HepG2 (cell line): ENCODE measurements around the gene ARMC3. TPM values are rescaled to one million over a fixed set of nuclear protein-coding genes. Genes with fewer than 3 reads are reported as not detected.

Experiments
- KLF9 ChIP-seq: IDR thresholded peaks from 2 replicates; pipeline ENCODE4 v1.6.1; 2016; ENCODE audit warnings: low read depth
- MYC ChIP-seq: sonication (generic); formaldehyde crosslinking; IDR thresholded peaks from 2 replicates; pipeline ENCODE4 v1.9.0; 2021; ENCODE audit warnings: missing genetic modification reagents, borderline replicate concordance
- NFIB ChIP-seq: sonication (generic); formaldehyde crosslinking; IDR thresholded peaks from 2 replicates; pipeline ENCODE4 v1.9.0; 2021; ENCODE audit warnings: missing genetic modification reagents, mild to moderate bottlenecking, borderline replicate concordance
- PHF21A ChIP-seq: sonication (generic); formaldehyde crosslinking; IDR thresholded peaks from 2 replicates; pipeline ENCODE4 v1.5.0; 2020; ENCODE audit warnings: mild to moderate bottlenecking, missing genetic modification reagents
- ZFP41 ChIP-seq: sonication (generic); formaldehyde crosslinking; IDR thresholded peaks from 2 replicates; pipeline ENCODE4 v1.4.0; 2020; ENCODE audit warnings: mild to moderate bottlenecking, missing genetic modification reagents, borderline replicate concordance
- ZNF160 ChIP-seq: sonication (generic); formaldehyde crosslinking; IDR thresholded peaks from 2 replicates; pipeline ENCODE4 v1.8.0; 2022; ENCODE audit warnings: mild to moderate bottlenecking, inconsistent platforms, missing genetic modification reagents
- polyA plus RNA-seq, 8 experiments: library from polyadenylated mRNA; depleted of rRNA in 3 of 8; stranded (reverse) in 7 of 8; unstranded in 1 of 8; fragments of >200 nt; fragmentation: Illumina TruSeq in 4 of 8; extraction: Trizol in 4 of 8; gene quantifications; 2 replicates each; pipeline versions ENCODE4 v1.2.1 to v1.2.3, GENCODE V29; 2011 to 2016; ENCODE audit warnings: low read depth in 4 of 8, missing spikeins in 1 of 8, mixed read lengths in 1 of 8; ENCODE audit not compliant: insufficient read depth in 1 of 8
- total RNA-seq, 5 experiments: library from RNA; depleted of rRNA; stranded (reverse); fragments of >200 nt; fragmentation: Illumina TruSeq; extraction: Trizol; gene quantifications; 2 replicates each; pipeline ENCODE4 v1.2.3, GENCODE V29; 2016; ENCODE audit warnings: low read depth in 1 of 5
- TF ChIP-seq, protein P1 (sequence below): sonication (generic); formaldehyde crosslinking; IDR thresholded peaks from 2 replicates; pipeline ENCODE4 v1.4.0; 2020; ENCODE audit warnings: missing genetic modification reagents
- TF ChIP-seq, protein P2 (sequence below): IDR thresholded peaks from 2 replicates; pipeline ENCODE4 v1.6.1; 2016; ENCODE audit warnings: low read depth, missing genetic modification reagents, missing compliant biosample characterization

Gene ARMC3
- total and polyA plus RNA-seq, 2 of the 13 experiments (the other 11 are each of a cell fraction or from before 2014, with no cell fraction given): not detected

DNA sequence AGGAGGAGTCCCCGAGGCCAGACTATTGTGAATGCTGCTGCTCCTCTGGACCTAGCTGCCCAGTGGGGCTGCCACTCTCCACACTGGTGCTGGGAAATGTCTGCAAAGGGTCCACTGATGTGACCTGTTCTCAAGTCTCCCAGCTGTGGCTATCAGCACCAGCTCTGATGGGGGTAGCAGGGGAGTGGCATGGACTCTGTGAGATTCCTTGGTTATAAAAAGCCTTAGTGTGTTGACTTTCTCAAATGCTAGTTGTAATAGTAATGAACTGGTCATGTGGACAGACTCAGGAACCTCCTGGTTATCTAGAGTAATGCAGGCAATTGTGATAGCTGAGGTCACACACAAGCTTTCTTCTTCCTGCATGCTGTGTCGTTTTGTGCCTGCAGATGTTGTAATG, 34.1 kb upstream of the ARMC3 start (continued):
- TF ChIP-seq, protein P1, sequence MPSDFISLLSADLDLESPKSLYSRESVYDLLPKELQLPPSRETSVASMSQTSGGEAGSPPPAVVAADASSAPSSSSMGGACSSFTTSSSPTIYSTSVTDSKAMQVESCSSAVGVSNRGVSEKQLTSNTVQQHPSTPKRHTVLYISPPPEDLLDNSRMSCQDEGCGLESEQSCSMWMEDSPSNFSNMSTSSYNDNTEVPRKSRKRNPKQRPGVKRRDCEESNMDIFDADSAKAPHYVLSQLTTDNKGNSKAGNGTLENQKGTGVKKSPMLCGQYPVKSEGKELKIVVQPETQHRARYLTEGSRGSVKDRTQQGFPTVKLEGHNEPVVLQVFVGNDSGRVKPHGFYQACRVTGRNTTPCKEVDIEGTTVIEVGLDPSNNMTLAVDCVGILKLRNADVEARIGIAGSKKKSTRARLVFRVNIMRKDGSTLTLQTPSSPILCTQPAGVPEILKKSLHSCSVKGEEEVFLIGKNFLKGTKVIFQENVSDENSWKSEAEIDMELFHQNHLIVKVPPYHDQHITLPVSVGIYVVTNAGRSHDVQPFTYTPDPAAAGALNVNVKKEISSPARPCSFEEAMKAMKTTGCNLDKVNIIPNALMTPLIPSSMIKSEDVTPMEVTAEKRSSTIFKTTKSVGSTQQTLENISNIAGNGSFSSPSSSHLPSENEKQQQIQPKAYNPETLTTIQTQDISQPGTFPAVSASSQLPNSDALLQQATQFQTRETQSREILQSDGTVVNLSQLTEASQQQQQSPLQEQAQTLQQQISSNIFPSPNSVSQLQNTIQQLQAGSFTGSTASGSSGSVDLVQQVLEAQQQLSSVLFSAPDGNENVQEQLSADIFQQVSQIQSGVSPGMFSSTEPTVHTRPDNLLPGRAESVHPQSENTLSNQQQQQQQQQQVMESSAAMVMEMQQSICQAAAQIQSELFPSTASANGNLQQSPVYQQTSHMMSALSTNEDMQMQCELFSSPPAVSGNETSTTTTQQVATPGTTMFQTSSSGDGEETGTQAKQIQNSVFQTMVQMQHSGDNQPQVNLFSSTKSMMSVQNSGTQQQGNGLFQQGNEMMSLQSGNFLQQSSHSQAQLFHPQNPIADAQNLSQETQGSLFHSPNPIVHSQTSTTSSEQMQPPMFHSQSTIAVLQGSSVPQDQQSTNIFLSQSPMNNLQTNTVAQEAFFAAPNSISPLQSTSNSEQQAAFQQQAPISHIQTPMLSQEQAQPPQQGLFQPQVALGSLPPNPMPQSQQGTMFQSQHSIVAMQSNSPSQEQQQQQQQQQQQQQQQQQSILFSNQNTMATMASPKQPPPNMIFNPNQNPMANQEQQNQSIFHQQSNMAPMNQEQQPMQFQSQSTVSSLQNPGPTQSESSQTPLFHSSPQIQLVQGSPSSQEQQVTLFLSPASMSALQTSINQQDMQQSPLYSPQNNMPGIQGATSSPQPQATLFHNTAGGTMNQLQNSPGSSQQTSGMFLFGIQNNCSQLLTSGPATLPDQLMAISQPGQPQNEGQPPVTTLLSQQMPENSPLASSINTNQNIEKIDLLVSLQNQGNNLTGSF (CRISPR knock-in tag): no peak
- TF ChIP-seq ZFP41 (CRISPR knock-in tag) (no peak), KLF9 (CRISPR knock-in tag) (no peak), PHF21A (CRISPR knock-in tag) (no peak), ZNF160 (CRISPR knock-in tag) (no peak), NFIB (no peak), MYC (CRISPR knock-in tag) (no peak)
- TF ChIP-seq, protein P2, sequence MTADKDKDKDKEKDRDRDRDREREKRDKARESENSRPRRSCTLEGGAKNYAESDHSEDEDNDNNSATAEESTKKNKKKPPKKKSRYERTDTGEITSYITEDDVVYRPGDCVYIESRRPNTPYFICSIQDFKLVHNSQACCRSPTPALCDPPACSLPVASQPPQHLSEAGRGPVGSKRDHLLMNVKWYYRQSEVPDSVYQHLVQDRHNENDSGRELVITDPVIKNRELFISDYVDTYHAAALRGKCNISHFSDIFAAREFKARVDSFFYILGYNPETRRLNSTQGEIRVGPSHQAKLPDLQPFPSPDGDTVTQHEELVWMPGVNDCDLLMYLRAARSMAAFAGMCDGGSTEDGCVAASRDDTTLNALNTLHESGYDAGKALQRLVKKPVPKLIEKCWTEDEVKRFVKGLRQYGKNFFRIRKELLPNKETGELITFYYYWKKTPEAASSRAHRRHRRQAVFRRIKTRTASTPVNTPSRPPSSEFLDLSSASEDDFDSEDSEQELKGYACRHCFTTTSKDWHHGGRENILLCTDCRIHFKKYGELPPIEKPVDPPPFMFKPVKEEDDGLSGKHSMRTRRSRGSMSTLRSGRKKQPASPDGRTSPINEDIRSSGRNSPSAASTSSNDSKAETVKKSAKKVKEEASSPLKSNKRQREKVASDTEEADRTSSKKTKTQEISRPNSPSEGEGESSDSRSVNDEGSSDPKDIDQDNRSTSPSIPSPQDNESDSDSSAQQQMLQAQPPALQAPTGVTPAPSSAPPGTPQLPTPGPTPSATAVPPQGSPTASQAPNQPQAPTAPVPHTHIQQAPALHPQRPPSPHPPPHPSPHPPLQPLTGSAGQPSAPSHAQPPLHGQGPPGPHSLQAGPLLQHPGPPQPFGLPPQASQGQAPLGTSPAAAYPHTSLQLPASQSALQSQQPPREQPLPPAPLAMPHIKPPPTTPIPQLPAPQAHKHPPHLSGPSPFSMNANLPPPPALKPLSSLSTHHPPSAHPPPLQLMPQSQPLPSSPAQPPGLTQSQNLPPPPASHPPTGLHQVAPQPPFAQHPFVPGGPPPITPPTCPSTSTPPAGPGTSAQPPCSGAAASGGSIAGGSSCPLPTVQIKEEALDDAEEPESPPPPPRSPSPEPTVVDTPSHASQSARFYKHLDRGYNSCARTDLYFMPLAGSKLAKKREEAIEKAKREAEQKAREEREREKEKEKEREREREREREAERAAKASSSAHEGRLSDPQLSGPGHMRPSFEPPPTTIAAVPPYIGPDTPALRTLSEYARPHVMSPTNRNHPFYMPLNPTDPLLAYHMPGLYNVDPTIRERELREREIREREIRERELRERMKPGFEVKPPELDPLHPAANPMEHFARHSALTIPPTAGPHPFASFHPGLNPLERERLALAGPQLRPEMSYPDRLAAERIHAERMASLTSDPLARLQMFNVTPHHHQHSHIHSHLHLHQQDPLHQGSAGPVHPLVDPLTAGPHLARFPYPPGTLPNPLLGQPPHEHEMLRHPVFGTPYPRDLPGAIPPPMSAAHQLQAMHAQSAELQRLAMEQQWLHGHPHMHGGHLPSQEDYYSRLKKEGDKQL (CRISPR knock-in tag): no peak
